ENCODE measurements around the gene RAE1. TPM values are rescaled to one million over a fixed set of nuclear protein-coding genes. Genes with fewer than 3 reads are reported as not detected.
"Not testable (repeated sequence)": the region's sequence is repeated elsewhere in the genome, so short reads cannot be mapped to it uniquely, and the experiment has no call there.

Gene RAE1
- total and polyA plus RNA-seq, 2 of the 4 experiments (the other 2 are of a cell fraction): 32.8 to 80.5 TPM

DNA sequence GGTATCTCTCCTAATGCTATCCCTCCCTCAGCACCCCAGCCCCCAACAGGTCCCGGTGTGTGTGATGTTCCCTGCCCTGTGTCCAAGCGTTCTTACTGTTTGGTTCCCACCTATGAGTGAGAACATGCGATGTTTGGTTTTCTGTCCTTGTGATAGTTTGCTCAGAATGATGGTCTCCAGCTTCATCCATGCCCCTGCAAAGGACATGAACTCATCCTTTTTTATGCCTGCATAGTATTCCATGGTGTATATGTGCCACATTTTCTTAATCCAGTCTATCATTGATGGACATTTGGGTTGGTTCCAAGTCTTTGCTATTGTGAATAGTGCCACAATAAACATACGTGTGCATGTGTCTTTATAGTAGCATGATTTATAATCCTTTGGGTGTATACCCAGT is 68.4 kb downstream of the RAE1 start:
- H4K5ac ChIP-seq (ENCODE audit: low read depth, low read length); H2BK20ac ChIP-seq (ENCODE audit: low read depth, low read length); H2AK5ac ChIP-seq (ENCODE audit: low read depth, low read length); H2BK15ac ChIP-seq (ENCODE audit: low read depth, low read length); H4K8ac ChIP-seq (ENCODE audit: low read depth in 2 of 2, low read length in 2 of 2); H2BK120ac ChIP-seq (ENCODE audit: low read depth, low read length); H2BK5ac ChIP-seq (ENCODE audit: low read depth, low read length, poor library complexity, severe bottlenecking); H3K9me3 ChIP-seq (ENCODE audit: control insufficient read depth, insufficient read depth, low read length); H3K4me1 ChIP-seq (ENCODE audit: control insufficient read depth, insufficient read depth, low read length); H3K27ac ChIP-seq (ENCODE audit: insufficient read depth, low read length); H3K36me3 ChIP-seq (ENCODE audit: control insufficient read depth, insufficient read depth, low read length); ATAC-seq (ENCODE audit: low read depth); POLR2A ChIA-PET (ENCODE audit: unreplicated experiment); H3K23ac ChIP-seq (ENCODE audit: low read depth, low read length); H2AK9ac ChIP-seq (replicated peaks; ENCODE audit: low read depth, low read length, poor library complexity); CTCF ChIA-PET; H3K4me3 ChIP-seq (ENCODE audit: insufficient read depth, low read depth, low read length); H3K56ac ChIP-seq (ENCODE audit: extremely low read depth, insufficient read depth, low read length); H3K9ac ChIP-seq (ENCODE audit: low read depth, low read length); H4K91ac ChIP-seq (ENCODE audit: insufficient read depth, low read depth, low read length); H4K20me1 ChIP-seq (ENCODE audit: insufficient read depth, low read length); intact Hi-C loops (cut with micrococcal nuclease); H3K18ac ChIP-seq (ENCODE audit: low read depth, low read length); H3K9me1 ChIP-seq (ENCODE audit: insufficient read depth, low read length); H2AFZ ChIP-seq (replicated peaks; ENCODE audit: low read length, poor library complexity); BruUV-seq (replicated peaks); DNase-seq; H3K14ac ChIP-seq (replicated peaks; ENCODE audit: low read depth, low read length); H3K4ac ChIP-seq (ENCODE audit: low read depth, low read length); H3K4me2 ChIP-seq (ENCODE audit: low read depth, low read length); dilution Hi-C loops (cut with HindIII; ENCODE audit: low sequenced_read_pairs, unreplicated experiment); in situ Hi-C loops (cut with MboI; ENCODE audit: low sequenced_read_pairs); H3K79me1 ChIP-seq (ENCODE audit: low read depth in 1 of 2, low read length in 2 of 2): not testable (repeated sequence)
- H3K27me3 ChIP-seq (ENCODE audit: control insufficient read depth, insufficient read depth, low read length): peaks cover 23% of the 10 kb centered on the region; the same call in 1 of the 2 replicates
- WGBS, 2 experiments (ENCODE audit: extremely low coverage in 2 of 2, insufficient read length in 1 of 2): no CpG with 5 or more reads among the region's 4 CpGs

All from IMR-90 (cell line).